T-helper 2 cell (primary cell): ENCODE data around the gene S100A1.
"Not testable (repeated sequence)": the region's sequence is repeated elsewhere in the genome, so short reads cannot be mapped to it uniquely, and the experiment has no call there.

Source experiments
- DNase-seq, 5 experiments: peaks; one replicate each; pipeline versions ENCODE4 v3.0.0 to v3.0.0-alpha.2; 2012 to 2022

S100A1 gene

GRCh38 chr1:153658400-153659174 lies 30.4 kb downstream of the S100A1 start, which contains the start of gene SNAPIN:
TSS of gene SNAPIN (plus strand) at chr1:153658703. CDS start at chr1:153658744, 41 bp downstream.
- peak; percentile 74 to 94 (median 83) for DNase-seq

GRCh38 chr1:153659175-153659534 lies 30.9 kb downstream of the S100A1 start:
- DNase-seq: no peak

GRCh38 chr1:153659656-153660055 lies 31.4 kb downstream of the S100A1 start:
- DNase-seq: no peak

GRCh38 chr1:153661111-153661708 lies 33.0 kb downstream of the S100A1 start:
- DNase-seq: no peak

GRCh38 chr1:153662269-153662668 lies 34.0 kb downstream of the S100A1 start:
- no peak for DNase-seq

- no peak for DNase-seq
Observed at GRCh38 chr1:153663211-153663610, 35.0 kb downstream of the S100A1 start.

GRCh38 chr1:153667439-153667838 lies 39.2 kb downstream of the S100A1 start:
- DNase-seq: no peak

GRCh38 chr1:153668672-153669071 lies 40.4 kb downstream of the S100A1 start:
- not testable (repeated sequence) for DNase-seq

GRCh38 chr1:153669606-153670005 lies 41.4 kb downstream of the S100A1 start:
- no peak for DNase-seq

GRCh38 chr1:153670257-153670858 lies 42.1 kb downstream of the S100A1 start:
- peak in 3 of 5 experiments; percentile 7 to 32 (median 17) for DNase-seq

- peak; percentile 88 to 99 (median 97) for DNase-seq
Observed at GRCh38 chr1:153670859-153671627, 42.8 kb downstream of the S100A1 start, which contains the start of gene ILF2. TSS of gene ILF2 (minus strand) at chr1:153670993. CDS start at chr1:153670922, 71 bp downstream.

GRCh38 chr1:153671628-153672353 lies 43.6 kb downstream of the S100A1 start:
- peak in 3 of 5 experiments; percentile 36 to 64 (median 39) for DNase-seq

- DNase-seq: no peak
Observed at GRCh38 chr1:153673511-153673910, 45.3 kb downstream of the S100A1 start.

- peak in 2 of 5 experiments; percentile 18 to 50 for DNase-seq
Observed at GRCh38 chr1:153677718-153678518, 49.7 kb downstream of the S100A1 start.

GRCh38 chr1:153678519-153679336 lies 50.5 kb downstream of the S100A1 start, which contains the start of gene NPR1:
TSS of gene NPR1 (plus strand) at chr1:153678688. CDS start at chr1:153679109, 421 bp downstream.
- peak in 1 of 5 experiments; percentile 37 for DNase-seq

GRCh38 chr1:153679337-153680119 lies 51.3 kb downstream of the S100A1 start:
- DNase-seq: peak in 1 of 5 experiments; percentile 41

GRCh38 chr1:153680120-153680403 lies 51.8 kb downstream of the S100A1 start:
- no peak for DNase-seq
